ENCODE measurements around the gene NDUFC2.
"Not testable (repeated sequence)": the region's sequence is repeated elsewhere in the genome, so short reads cannot be mapped to it uniquely, and the experiment has no call there.

The NDUFC2 gene

GRCh38 chr11:78085972-78086371 lies 6.3 kb upstream of the NDUFC2 start:
- H3K27ac ChIP-seq = no peak overlapping the region
- TF ChIP-seq ZFX (IDR thresholded peaks at IDR 0.05) (no peak), CTCF (conservative IDR thresholded peaks at IDR 0.05) (no peak)

GRCh38 chr11:78084506-78084905 lies 4.8 kb upstream of the NDUFC2 start:
- H3K27ac ChIP-seq = not testable (repeated sequence)

- TF ChIP-seq CTCF (conservative IDR thresholded peaks at IDR 0.05) = no peak
- no peak for TF ChIP-seq ZFX (IDR thresholded peaks at IDR 0.05)
- no peak overlapping the region for H3K27ac ChIP-seq
These were observed 3.4 kb upstream of the NDUFC2 start for GRCh38 chr11:78083021-78083420.

GRCh38 chr11:78082146-78082545 lies 2.5 kb upstream of the NDUFC2 start:
- no peak overlapping the region for H3K27ac ChIP-seq
- TF ChIP-seq ZFX (IDR thresholded peaks at IDR 0.05) = no peak
- TF ChIP-seq CTCF (conservative IDR thresholded peaks at IDR 0.05) = no peak

- TF ChIP-seq CTCF (conservative IDR thresholded peaks at IDR 0.05) (no peak), ZFX (IDR thresholded peaks at IDR 0.05) (no peak)
- no peak overlapping the region for H3K27ac ChIP-seq
These were observed 1.9 kb upstream of the NDUFC2 start for GRCh38 chr11:78081583-78081982.

GRCh38 chr11:78080818-78081495 lies 1.3 kb upstream of the NDUFC2 start:
- no peak for TF ChIP-seq ZFX (IDR thresholded peaks at IDR 0.05)
- TF ChIP-seq CTCF (conservative IDR thresholded peaks at IDR 0.05) = no peak
- no peak overlapping the region for H3K27ac ChIP-seq

- TF ChIP-seq CTCF (conservative IDR thresholded peaks at IDR 0.05) (no peak), ZFX (IDR thresholded peaks at IDR 0.05) (no peak)
- peak overlapping the region; percentile 87 for H3K27ac ChIP-seq
These were observed 589 bp upstream of the NDUFC2 start for GRCh38 chr11:78080084-78080817.
